ENCODE results near the gene SNU13. TPM values are rescaled to one million over a fixed set of nuclear protein-coding genes. Genes with fewer than 3 reads are reported as not detected.

SNU13 gene
- total RNA-seq, 1 donor from 2014 or later = 198 TPM

DNA sequence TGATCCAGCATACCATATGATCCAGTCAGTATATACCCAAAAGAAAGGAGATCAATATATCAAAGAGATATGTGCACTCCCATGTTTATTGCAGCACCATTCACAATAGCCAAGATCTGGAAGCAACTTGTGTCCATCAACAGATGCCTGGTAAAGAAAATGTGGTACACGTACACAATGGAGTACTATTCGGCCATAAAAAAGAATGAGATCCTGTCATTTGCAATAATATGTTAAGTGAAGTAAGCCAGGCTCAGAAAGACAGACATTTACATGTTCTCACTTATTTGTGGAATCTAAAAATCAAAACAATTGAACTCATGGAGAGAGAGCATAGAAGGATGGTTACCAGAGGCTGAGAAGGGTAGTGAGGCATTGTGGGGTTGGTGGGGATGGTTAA, 27.0 kb downstream of the SNU13 start:
- no peak for DNase-seq (ENCODE audit: low read depth)
- TF ChIP-seq, protein P1, sequence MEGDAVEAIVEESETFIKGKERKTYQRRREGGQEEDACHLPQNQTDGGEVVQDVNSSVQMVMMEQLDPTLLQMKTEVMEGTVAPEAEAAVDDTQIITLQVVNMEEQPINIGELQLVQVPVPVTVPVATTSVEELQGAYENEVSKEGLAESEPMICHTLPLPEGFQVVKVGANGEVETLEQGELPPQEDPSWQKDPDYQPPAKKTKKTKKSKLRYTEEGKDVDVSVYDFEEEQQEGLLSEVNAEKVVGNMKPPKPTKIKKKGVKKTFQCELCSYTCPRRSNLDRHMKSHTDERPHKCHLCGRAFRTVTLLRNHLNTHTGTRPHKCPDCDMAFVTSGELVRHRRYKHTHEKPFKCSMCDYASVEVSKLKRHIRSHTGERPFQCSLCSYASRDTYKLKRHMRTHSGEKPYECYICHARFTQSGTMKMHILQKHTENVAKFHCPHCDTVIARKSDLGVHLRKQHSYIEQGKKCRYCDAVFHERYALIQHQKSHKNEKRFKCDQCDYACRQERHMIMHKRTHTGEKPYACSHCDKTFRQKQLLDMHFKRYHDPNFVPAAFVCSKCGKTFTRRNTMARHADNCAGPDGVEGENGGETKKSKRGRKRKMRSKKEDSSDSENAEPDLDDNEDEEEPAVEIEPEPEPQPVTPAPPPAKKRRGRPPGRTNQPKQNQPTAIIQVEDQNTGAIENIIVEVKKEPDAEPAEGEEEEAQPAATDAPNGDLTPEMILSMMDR (IDR thresholded peaks at IDR 0.05; ENCODE audit: insufficient read depth, low read length, poor library complexity, severe bottlenecking) = no peak
- Histone ChIP-seq H3K27me3 (ENCODE audit: control insufficient read depth, insufficient read depth, low read length) (no peaks in the 10 kb centered on the region), H3K36me3 (ENCODE audit: control insufficient read depth, insufficient read depth, low read length) (peaks cover 2% of the 10 kb centered on the region), H3K4me3 (ENCODE audit: low read depth, low read length) (no peak overlapping the region)

GRCh38 chr22:41661088-41661487, 27.6 kb downstream of the SNU13 start:
- TF ChIP-seq, protein P1 (IDR thresholded peaks at IDR 0.05; ENCODE audit: insufficient read depth, low read length, poor library complexity, severe bottlenecking) = no peak
- no peak for DNase-seq (ENCODE audit: low read depth)
- H3K4me3 ChIP-seq (ENCODE audit: low read depth, low read length) = no peak overlapping the region
- peaks cover 2% of the 10 kb centered on the region for H3K36me3 ChIP-seq (ENCODE audit: control insufficient read depth, insufficient read depth, low read length)
- H3K27me3 ChIP-seq (ENCODE audit: control insufficient read depth, insufficient read depth, low read length) = no peaks in the 10 kb centered on the region

DNA sequence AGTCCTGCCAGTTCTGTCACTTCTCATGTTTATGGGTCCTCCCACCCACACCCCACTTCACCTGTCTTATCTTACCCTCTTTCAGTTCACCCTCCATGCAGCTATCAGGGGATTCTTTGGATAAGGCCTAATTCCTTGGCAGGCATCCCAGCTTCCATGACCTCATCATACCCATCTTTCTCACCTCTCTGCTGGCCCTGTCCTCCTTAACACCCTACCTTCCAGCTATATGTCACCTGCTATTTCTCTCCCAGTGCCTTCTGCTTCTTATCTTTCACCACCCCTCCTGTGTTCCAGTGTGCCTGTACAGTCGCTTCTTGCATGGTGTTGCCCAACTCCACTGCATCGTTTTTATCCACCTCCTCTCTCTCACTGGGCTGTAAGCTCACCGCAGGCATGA, 28.3 kb downstream of the SNU13 start:
- peaks cover 2% of the 10 kb centered on the region for H3K36me3 ChIP-seq (ENCODE audit: control insufficient read depth, insufficient read depth, low read length)
- TF ChIP-seq, protein P1 (IDR thresholded peaks at IDR 0.05; ENCODE audit: insufficient read depth, low read length, poor library complexity, severe bottlenecking) = no peak

DNA sequence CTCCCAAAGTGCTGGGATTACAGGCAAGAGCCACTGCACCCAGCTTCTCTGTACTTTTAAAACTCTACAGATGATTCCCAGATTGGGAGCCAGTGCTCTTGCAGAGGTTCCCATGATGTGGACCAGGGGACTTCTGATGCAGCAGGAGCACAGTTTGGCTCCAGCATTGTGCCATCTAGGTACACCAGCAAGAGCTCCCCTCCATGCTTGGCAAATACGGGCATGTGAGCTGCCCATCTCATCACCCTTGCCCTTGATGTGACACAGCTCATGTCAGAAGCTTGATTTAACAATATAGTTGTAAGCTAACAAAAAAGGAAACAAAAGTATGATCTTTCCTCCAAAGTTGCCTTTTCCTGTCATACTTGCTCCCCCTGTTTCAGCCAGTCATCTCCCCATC, 28.7 kb downstream of the SNU13 start:
- no peaks in the 10 kb centered on the region for H3K27me3 ChIP-seq (ENCODE audit: control insufficient read depth, insufficient read depth, low read length)
- peaks cover 1% of the 10 kb centered on the region for H3K36me3 ChIP-seq (ENCODE audit: control insufficient read depth, insufficient read depth, low read length)
- H3K4me3 ChIP-seq (ENCODE audit: low read depth, low read length) = no peak overlapping the region
- DNase-seq (ENCODE audit: low read depth) = no peak
- TF ChIP-seq, protein P1 (IDR thresholded peaks at IDR 0.05; ENCODE audit: insufficient read depth, low read length, poor library complexity, severe bottlenecking) = no peak

More for the DNA sequence above, 28.3 kb downstream of the SNU13 start:
- Histone ChIP-seq H3K4me3 (ENCODE audit: low read depth, low read length) (no peak overlapping the region), H3K27me3 (ENCODE audit: control insufficient read depth, insufficient read depth, low read length) (no peaks in the 10 kb centered on the region)
- DNase-seq (ENCODE audit: low read depth) = no peak

- H3K4me3 ChIP-seq (ENCODE audit: low read depth, low read length) = no peak overlapping the region
- peaks cover 5% of the 10 kb centered on the region for H3K36me3 ChIP-seq (ENCODE audit: control insufficient read depth, insufficient read depth, low read length)
- no peak for DNase-seq (ENCODE audit: low read depth)
- H3K27me3 ChIP-seq (ENCODE audit: control insufficient read depth, insufficient read depth, low read length) = no peaks in the 10 kb centered on the region
- TF ChIP-seq, protein P1 (IDR thresholded peaks at IDR 0.05; ENCODE audit: insufficient read depth, low read length, poor library complexity, severe bottlenecking) = no peak
Observed at GRCh38 chr22:41658869-41659268, 29.8 kb downstream of the SNU13 start.

GRCh38 chr22:41657709-41658108, 31.0 kb downstream of the SNU13 start:
- Histone ChIP-seq H3K27me3 (ENCODE audit: control insufficient read depth, insufficient read depth, low read length) (no peaks in the 10 kb centered on the region), H3K36me3 (ENCODE audit: control insufficient read depth, insufficient read depth, low read length) (peaks cover 5% of the 10 kb centered on the region), H3K4me3 (ENCODE audit: low read depth, low read length) (no peak overlapping the region)
- TF ChIP-seq, protein P1 (IDR thresholded peaks at IDR 0.05; ENCODE audit: insufficient read depth, low read length, poor library complexity, severe bottlenecking) = no peak
- DNase-seq (ENCODE audit: low read depth) = no peak

Data from kidney epithelial cell (primary cell).